ENCODE measurements around the gene ARRDC5.
A peak's percentile ranks its signal among the peaks of the same experiment; 100 is the strongest.

Gene ARRDC5

GRCh38 chr19:4871711-4872110 lies 31.0 kb downstream of the ARRDC5 start:
- Histone ChIP-seq H3K36me3 (replicated peaks; ENCODE audit: low read depth, low read length) (no peaks in the 10 kb centered on the region), H3K79me2 (ENCODE audit: low read length) (no peaks in the 10 kb centered on the region), H3K4me3 (ENCODE audit: low read length) (no peak overlapping the region), H3K4me2 (ENCODE audit: low read length) (no peak overlapping the region), H3K9ac (ENCODE audit: low read length) (no peak overlapping the region), H3K27me3 (ENCODE audit: low read depth, low read length) (peaks cover 10% of the 10 kb centered on the region; the same call in 1 of the 2 replicates), H3K9me3 (ENCODE audit: insufficient read depth, low read length) (no peaks in the 10 kb centered on the region), H2AFZ (ENCODE audit: low read depth, low read length) (no peak overlapping the region), H3K4me1 (ENCODE audit: low read length) (peaks cover 18% of the 10 kb centered on the region), H4K20me1 (ENCODE audit: insufficient read depth, low read length) (no peaks in the 10 kb centered on the region), H3K27ac (ENCODE audit: low read length) (no peak overlapping the region)
- TF ChIP-seq CTCF (IDR thresholded peaks at IDR 0.05; ENCODE audit: low read depth, low read length) (no peak), EZH2phosphoT487 (IDR thresholded peaks at IDR 0.05; ENCODE audit: low read depth) (no peak)

- no peak overlapping the region for H3K27ac ChIP-seq (ENCODE audit: low read length)
- H2AFZ ChIP-seq (ENCODE audit: low read depth, low read length), result no peak overlapping the region
- H3K27me3 ChIP-seq (ENCODE audit: low read depth, low read length), result peaks cover 10% of the 10 kb centered on the region; the same call in 1 of the 2 replicates
- TF ChIP-seq CTCF (IDR thresholded peaks at IDR 0.05; ENCODE audit: low read depth, low read length), result no peak
- TF ChIP-seq EZH2phosphoT487 (IDR thresholded peaks at IDR 0.05; ENCODE audit: low read depth), result no peak
- peaks cover 23% of the 10 kb centered on the region for H3K4me1 ChIP-seq (ENCODE audit: low read length)
- H4K20me1 ChIP-seq (ENCODE audit: insufficient read depth, low read length), result no peaks in the 10 kb centered on the region
- no peaks in the 10 kb centered on the region for H3K36me3 ChIP-seq (replicated peaks; ENCODE audit: low read depth, low read length)
- no peak overlapping the region for H3K9ac ChIP-seq (ENCODE audit: low read length)
- H3K4me3 ChIP-seq (ENCODE audit: low read length), result no peak overlapping the region
- H3K79me2 ChIP-seq (ENCODE audit: low read length), result no peaks in the 10 kb centered on the region
- peak overlapping the region; percentile 12; the same call in 1 of the 2 replicates for H3K4me2 ChIP-seq (ENCODE audit: low read length)
- H3K9me3 ChIP-seq (ENCODE audit: insufficient read depth, low read length), result no peaks in the 10 kb centered on the region
These were observed 32.5 kb downstream of the ARRDC5 start for GRCh38 chr19:4870025-4870700.

GRCh38 chr19:4868286-4868834 lies 34.3 kb downstream of the ARRDC5 start:
- no peaks in the 10 kb centered on the region for H3K36me3 ChIP-seq (replicated peaks; ENCODE audit: low read depth, low read length)
- TF ChIP-seq EZH2phosphoT487 (IDR thresholded peaks at IDR 0.05; ENCODE audit: low read depth), result no peak
- no peaks in the 10 kb centered on the region for H4K20me1 ChIP-seq (ENCODE audit: insufficient read depth, low read length)
- H3K27ac ChIP-seq (ENCODE audit: low read length), result no peak overlapping the region
- H3K27me3 ChIP-seq (ENCODE audit: low read depth, low read length), result 0 out of 2 replicates have a peak, but pooled peaks cover 1% of the 10 kb centered on the region
- H3K9me3 ChIP-seq (ENCODE audit: insufficient read depth, low read length), result no peaks in the 10 kb centered on the region
- H3K4me2 ChIP-seq (ENCODE audit: low read length), result peak overlapping the region; percentile 87
- 0 out of 2 replicates have a peak overlapping the region, but pooled peaks have one; percentile 20 for H2AFZ ChIP-seq (ENCODE audit: low read depth, low read length)
- H3K4me3 ChIP-seq (ENCODE audit: low read length), result peak overlapping the region; percentile 89
- no peaks in the 10 kb centered on the region for H3K79me2 ChIP-seq (ENCODE audit: low read length)
- peak overlapping the region; percentile 59; the same call in 1 of the 2 replicates for H3K9ac ChIP-seq (ENCODE audit: low read length)
- H3K4me1 ChIP-seq (ENCODE audit: low read length), result peaks cover 23% of the 10 kb centered on the region

GRCh38 chr19:4867534-4868285 lies 35.0 kb downstream of the ARRDC5 start, which contains the start of gene PLIN3:
Gene PLIN3 (minus strand): TSS chr19:4867667. CDS start chr19:4861394, 6,273 bp downstream.
- Histone ChIP-seq H3K4me1 (ENCODE audit: low read length) (peaks cover 23% of the 10 kb centered on the region), H3K4me3 (ENCODE audit: low read length) (peak within 1 kb of the TSS; percentile 89), H3K27ac (ENCODE audit: low read length) (peak within 1 kb of the TSS; percentile 24), H3K27me3 (ENCODE audit: low read depth, low read length) (no peaks in the 10 kb centered on the region), H3K9me3 (ENCODE audit: insufficient read depth, low read length) (no peaks in the 10 kb centered on the region), H3K9ac (ENCODE audit: low read length) (peak within 1 kb of the TSS; percentile 91), H3K36me3 (replicated peaks; ENCODE audit: low read depth, low read length) (no peaks in the 10 kb centered on the region), H3K4me2 (ENCODE audit: low read length) (peak within 1 kb of the TSS; percentile 87), H4K20me1 (ENCODE audit: insufficient read depth, low read length) (no peaks in the 10 kb centered on the region), H2AFZ (ENCODE audit: low read depth, low read length) (peak within 1 kb of the TSS; percentile 60), H3K79me2 (ENCODE audit: low read length) (no peaks in the 10 kb centered on the region)
- TF ChIP-seq EZH2phosphoT487 (IDR thresholded peaks at IDR 0.05; ENCODE audit: low read depth) (no peak), CTCF (IDR thresholded peaks at IDR 0.05; ENCODE audit: low read depth, low read length) (no peak)

All from OCI-LY3 (cell line).